NB4 (cell line): Measurements from ENCODE around the gene DPY19L1.
A peak's percentile ranks its signal among the peaks of the same experiment; 100 is the strongest.
"Not testable (repeated sequence)": the region's sequence is repeated elsewhere in the genome, so short reads cannot be mapped to it uniquely, and the experiment has no call there.

Experiments
- DNase-seq: peaks from one replicate; pipeline ENCODE4 v3.0.0; 2010; ENCODE audit warnings: low read depth
- H3K4me3 ChIP-seq: one replicate; pipeline ENCODE4 v1.5.1; 2011; ENCODE audit warnings: mild to moderate bottlenecking, low read depth, low read length, moderate library complexity
- CTCF ChIP-seq: IDR thresholded peaks from one replicate; pipeline ENCODE4 v1.5.1; 2012; ENCODE audit warnings: low read depth, low read length
- MAX ChIP-seq: IDR thresholded peaks from 2 replicates; pipeline ENCODE4 v1.6.1; 2011; ENCODE audit warnings: low read depth, low read length
- MYC ChIP-seq: IDR thresholded peaks from 2 replicates; pipeline ENCODE4 v1.6.1; 2011; ENCODE audit warnings: low read depth, low read length
- POLR2A ChIP-seq: IDR thresholded peaks from 2 replicates; pipeline ENCODE4 v1.6.1; 2011; ENCODE audit warnings: mild to moderate bottlenecking; ENCODE audit not compliant: insufficient read length; ENCODE audit errors: extremely low read depth

The DPY19L1 gene

GRCh38 chr7:34931739-34932138 is 105.5 kb downstream of the DPY19L1 start:
- DNase-seq = no peak
- TF ChIP-seq CTCF = no peak
- no peak for TF ChIP-seq MYC
- TF ChIP-seq POLR2A = no peak
- TF ChIP-seq MAX = no peak
- H3K4me3 ChIP-seq = no peak overlapping the region

GRCh38 chr7:34929783-34930182 is 107.5 kb downstream of the DPY19L1 start:
- not testable (repeated sequence) for H3K4me3 ChIP-seq, DNase-seq

- no peak for DNase-seq
- no peak for TF ChIP-seq MAX
- TF ChIP-seq POLR2A = no peak
- no peak for TF ChIP-seq CTCF
- no peak for TF ChIP-seq MYC
- H3K4me3 ChIP-seq = no peak overlapping the region
Observed at GRCh38 chr7:34928560-34928959, 108.7 kb downstream of the DPY19L1 start.

GRCh38 chr7:34928052-34928451 is 109.2 kb downstream of the DPY19L1 start:
- H3K4me3 ChIP-seq = no peak overlapping the region
- TF ChIP-seq POLR2A = no peak
- TF ChIP-seq CTCF = peak; percentile 76
- peak; percentile 51 for DNase-seq

GRCh38 chr7:34920470-34920869 is 116.8 kb downstream of the DPY19L1 start:
- not testable (repeated sequence) for DNase-seq

GRCh38 chr7:34919038-34919437 is 118.2 kb downstream of the DPY19L1 start:
- H3K4me3 ChIP-seq, DNase-seq: not testable (repeated sequence)

More at GRCh38 chr7:34920470-34920869, 116.8 kb downstream of the DPY19L1 start:
- not testable (repeated sequence) for H3K4me3 ChIP-seq

- not testable (repeated sequence) for DNase-seq
Observed at GRCh38 chr7:34918198-34918861, 119.0 kb downstream of the DPY19L1 start.

GRCh38 chr7:34917515-34917914 is 119.8 kb downstream of the DPY19L1 start:
- not testable (repeated sequence) for H3K4me3 ChIP-seq, DNase-seq

More at GRCh38 chr7:34918198-34918861, 119.0 kb downstream of the DPY19L1 start:
- not testable (repeated sequence) for H3K4me3 ChIP-seq

- no peak overlapping the region for H3K4me3 ChIP-seq
- no peak for DNase-seq
- TF ChIP-seq POLR2A = no peak
- TF ChIP-seq MYC = no peak
- no peak for TF ChIP-seq MAX
- no peak for TF ChIP-seq CTCF
Observed at GRCh38 chr7:34916267-34916666, 121.0 kb downstream of the DPY19L1 start.
